H1 (cell line): ENCODE data around the gene DKKL1. TPM values are rescaled to one million over a fixed set of nuclear protein-coding genes. Genes with fewer than 3 reads are reported as not detected.

Experiments used
- POLR2AphosphoS5 ChIP-seq: IDR thresholded peaks from 2 replicates; pipeline ENCODE4 v1.6.1; 2011; ENCODE audit warnings: low read depth, low read length
- polyA plus RNA-seq, 7 experiments: library from polyadenylated mRNA; depleted of rRNA in 3 of 7; stranded (reverse) in 5 of 7; unstranded in 2 of 7; fragments of >200 nt in 5 of 7; fragments of 200-250 nt in 2 of 7; gene quantifications; 1 replicate in 5 of 7; 2 replicates in 1 of 7; 4 replicates in 1 of 7; pipeline versions ENCODE4 v1.2.1 to v1.2.3, GENCODE V29; 2011 to 2013; ENCODE audit warnings: missing spikeins in 2 of 7, mixed read lengths in 2 of 7
- total RNA-seq: library from RNA; stranded (reverse); fragmentation: NEBNext Ultra II Directional; extraction: Animal tissue kit (Norgen Biotek cat#: 25700); gene quantifications from 2 replicates; pipeline ENCODE4 v1.2.1, GENCODE V29; 2021

The DKKL1 gene
- total and polyA plus RNA-seq, 2 of the 8 experiments (the other 6 are each of a cell fraction or from before 2014, with no cell fraction given), result 2.6 to 6.8 TPM

DNA sequence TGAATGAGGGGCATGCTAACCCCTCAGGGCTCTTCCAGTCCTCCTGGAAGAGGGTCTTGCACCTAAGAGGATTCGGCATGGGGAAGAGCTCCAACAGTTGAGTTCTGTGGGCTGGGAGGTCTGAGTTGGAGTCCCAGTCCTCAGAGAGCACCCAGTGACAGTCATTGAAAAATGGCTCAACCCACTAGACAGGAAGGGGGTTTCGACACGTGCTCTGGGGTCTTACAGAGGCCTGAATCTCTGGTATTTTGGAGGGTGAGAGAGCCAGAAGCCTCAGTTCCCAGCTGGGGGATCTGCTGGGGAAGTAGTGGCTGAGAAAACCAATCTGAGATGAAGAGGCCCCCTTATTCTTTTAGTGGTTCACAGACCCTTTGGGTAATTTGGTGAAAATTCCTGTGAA, 50.6 kb downstream of the DKKL1 start (continued):
- TF ChIP-seq POLR2AphosphoS5, result no peak
